PC-9 (cell line): Measurements from ENCODE around the gene RBM33. TPM values are rescaled to one million over a fixed set of nuclear protein-coding genes. Genes with fewer than 3 reads are reported as not detected.
A peak's percentile ranks its signal among the peaks of the same experiment; 100 is the strongest.

Experiments
- BruUV-seq: library from RNA; stranded (reverse); fragments of 400-500 nt; replicated peaks from 2 replicates; lab custom pipeline; 2021; lab: Mats Ljungman, UMichigan
- CTCF ChIA-PET: fragments of 300-600 bp; sonication (Branson Sonifier 250); formaldehyde crosslinking; loops from one replicate; lab custom pipeline; 2022; ENCODE audit warnings: antibody characterized with exemption; lab: Charles Lee
- POLR2A ChIA-PET: fragments of 300-600 bp; sonication (Branson Sonifier 250); formaldehyde crosslinking; loops from one replicate; lab custom pipeline; 2022; ENCODE audit warnings: antibody characterized with exemption; ENCODE audit not compliant: unreplicated experiment; lab: Charles Lee
- DNase-seq, 2 experiments: peaks; one replicate each; pipeline versions ENCODE4 v3.0.0 to v3.0.0-alpha.2; 2015 to 2022; ENCODE audit warnings: mixed read lengths in 1 of 2
- H2AFZ ChIP-seq: fragments of 200-600 bp; sonication (generic); 2 replicates; pipeline ENCODE4 v1.8.1; 2017; ENCODE audit warnings: antibody characterized with exemption
- H3F3A ChIP-seq: fragments of 200-600 bp; sonication (generic); 2 replicates; pipeline ENCODE4 v1.8.1; 2017; ENCODE audit warnings: antibody characterized with exemption, mild to moderate bottlenecking, low read depth; ENCODE audit not compliant: insufficient read depth
- H3K27ac ChIP-seq: fragments of 200-600 bp; sonication (generic); 2 replicates; pipeline ENCODE4 v1.6.1; 2016; ENCODE audit warnings: mixed run types
- H3K27me3 ChIP-seq: fragments of 200-600 bp; sonication (generic); 2 replicates; pipeline ENCODE4 v1.6.1; 2016; ENCODE audit warnings: low read depth, mixed run types; ENCODE audit not compliant: insufficient read depth
- H3K36me3 ChIP-seq: fragments of 200-600 bp; sonication (generic); 2 replicates; pipeline ENCODE4 v1.6.1; 2016; ENCODE audit warnings: low read depth, mixed run types
- H3K4me1 ChIP-seq: fragments of 200-600 bp; sonication (generic); replicated peaks from 2 replicates; pipeline ENCODE4 v1.6.1; 2016; ENCODE audit warnings: mixed run types; ENCODE audit not compliant: insufficient read depth
- H3K4me2 ChIP-seq: fragments of 200-600 bp; sonication (generic); 2 replicates; pipeline ENCODE4 v1.6.1; 2017; ENCODE audit warnings: mixed run types
- H3K4me3 ChIP-seq: fragments of 200-600 bp; sonication (generic); 2 replicates; pipeline ENCODE4 v1.6.1; 2016; ENCODE audit warnings: mixed run types
- H3K79me2 ChIP-seq: fragments of 200-600 bp; sonication (generic); 2 replicates; pipeline ENCODE4 v1.6.1; 2017; ENCODE audit warnings: low read depth, mixed run types
- H3K9me2 ChIP-seq: fragments of 200-600 bp; sonication (generic); 2 replicates; pipeline ENCODE4 v1.8.1; 2017; ENCODE audit warnings: mild to moderate bottlenecking; ENCODE audit not compliant: insufficient read depth
- H3K9me3 ChIP-seq: fragments of 200-600 bp; sonication (generic); 2 replicates; pipeline ENCODE4 v1.8.1; 2016; ENCODE audit warnings: low read depth; ENCODE audit not compliant: insufficient read depth
- H4K20me1 ChIP-seq: fragments of 200-600 bp; sonication (generic); 2 replicates; pipeline ENCODE4 v1.8.1; 2017; ENCODE audit not compliant: insufficient read depth
- CTCF ChIP-seq: fragments of 200-600 bp; sonication (generic); conservative IDR thresholded peaks from 2 replicates; pipeline ENCODE4 v1.6.1; 2017; ENCODE audit warnings: mixed run types, antibody characterized with exemption, mild to moderate bottlenecking, moderate library complexity
- EZH2 ChIP-seq: fragments of 200-600 bp; sonication (generic); IDR thresholded peaks from 2 replicates; pipeline ENCODE4 v1.8.0; 2017; ENCODE audit warnings: antibody characterized with exemption, low read depth
- intact Hi-C: fragments of 100-400 bp; cut with micrococcal nuclease; formaldehyde crosslinking; loops from one replicate; pipeline ENCODE4 v1.10.0; 2022; ENCODE audit not compliant: unreplicated experiment
- total RNA-seq: library from RNA; stranded (reverse); gene quantifications from 2 replicates; pipeline ENCODE4 v1.2.3, GENCODE V29; 2021

RBM33 gene
- total RNA-seq, 1 experiment from 2014 or later, result 85.7 TPM

GRCh38 chr7:155797262-155798250 lies 153.1 kb downstream of the RBM33 start:
- no peak overlapping the region for H3K27ac ChIP-seq
- no peaks in the 10 kb centered on the region for H3K79me2 ChIP-seq
- TF ChIP-seq EZH2 (no peak), CTCF (peak; percentile 59)
- no peaks in the 10 kb centered on the region for H3F3A ChIP-seq
- intact Hi-C loops, result loop anchor here (2.0 to 5.0 kb wide), 2 partner anchors 1019 to 1430 kb away; no protein-coding TSS in a partner anchor
- H3K9me2 ChIP-seq, result no peaks in the 10 kb centered on the region
- CTCF ChIA-PET, result interaction anchor here (0.6 to 0.7 kb wide), 2 partner anchors 910 to 1020 kb away, joined by 3 to 6 read pairs; no protein-coding TSS in a partner anchor
- no peaks in the 10 kb centered on the region for H3K9me3 ChIP-seq
- H3K36me3 ChIP-seq, result no peaks in the 10 kb centered on the region
- peak overlapping the region; percentile 21; the same call in 1 of the 2 replicates for H3K4me2 ChIP-seq
- peaks cover 35% of the 10 kb centered on the region; the same call in 1 of the 2 replicates for H3K27me3 ChIP-seq
- no peak overlapping the region for H2AFZ ChIP-seq
- BruUV-seq, result no TSS peak
- DNase-seq, result no peak
- no peaks in the 10 kb centered on the region for H3K4me1 ChIP-seq
- no peaks in the 10 kb centered on the region for H4K20me1 ChIP-seq
- no peak overlapping the region for H3K4me3 ChIP-seq
- POLR2A ChIA-PET, result no interaction called here

GRCh38 chr7:155798673-155799439 lies 154.4 kb downstream of the RBM33 start:
- POLR2A ChIA-PET, result no interaction called here

More at GRCh38 chr7:155798673-155799439, 154.4 kb downstream of the RBM33 start:
- no peak overlapping the region for H2AFZ ChIP-seq
- H3K79me2 ChIP-seq, result no peaks in the 10 kb centered on the region
- H3K4me1 ChIP-seq, result no peaks in the 10 kb centered on the region
- H3K9me3 ChIP-seq, result no peaks in the 10 kb centered on the region
- CTCF ChIA-PET, result no interaction called here
- no peak for DNase-seq
- H3K4me3 ChIP-seq, result no peak overlapping the region
- no peaks in the 10 kb centered on the region for H3K36me3 ChIP-seq
- H3K4me2 ChIP-seq, result no peak overlapping the region
- BruUV-seq, result no TSS peak
- no peak for TF ChIP-seq EZH2
- TF ChIP-seq CTCF, result no peak
- H3F3A ChIP-seq, result no peaks in the 10 kb centered on the region
- intact Hi-C loops, result loop anchor here (5.0 kb wide), 1 partner anchor 1428 kb away; no protein-coding TSS in a partner anchor
- peaks cover 35% of the 10 kb centered on the region; the same call in 1 of the 2 replicates for H3K27me3 ChIP-seq
- H3K27ac ChIP-seq, result no peak overlapping the region
- H3K9me2 ChIP-seq, result no peaks in the 10 kb centered on the region
- no peaks in the 10 kb centered on the region for H4K20me1 ChIP-seq
